Measurements from ENCODE around the gene DCC. TPM values are rescaled to one million over a fixed set of nuclear protein-coding genes. Genes with fewer than 3 reads are reported as not detected.

DCC gene
- total and polyA plus RNA-seq, 5 donors from 2014 or later, result not detected

- Histone ChIP-seq H3K4me1 (ENCODE audit: control insufficient read depth, insufficient read depth, low read length, poor library complexity, severe bottlenecking) (no peaks in the 10 kb centered on the region), H3K36me3 (ENCODE audit: control insufficient read depth, insufficient read depth, low read length) (no peaks in the 10 kb centered on the region), H3K9me3 (ENCODE audit: control insufficient read depth in 2 of 2, low read length in 2 of 2) (no peaks in the 10 kb centered on the region), H3K27ac (ENCODE audit: insufficient read depth, low read length, poor library complexity, severe bottlenecking) (no peak overlapping the region), H3K4me3 (ENCODE audit: low read depth, low read length) (no peak overlapping the region), H3K27me3 (ENCODE audit: control insufficient read depth, insufficient read depth, low read length) (no peaks in the 10 kb centered on the region)
- DNase-seq (no peak), ATAC-seq (ENCODE audit: low read depth in 2 of 2) (no peak)
- peaks cover 0 to 19% (median 2%) of the 10 kb centered on the region in 7 donors for H3K9me3 Mint-ChIP-seq
- no peak overlapping the region for H3K4me3 Mint-ChIP-seq
- H3K36me3 Mint-ChIP-seq, result no peaks in the 10 kb centered on the region
- no peaks in the 10 kb centered on the region for H3K4me1 Mint-ChIP-seq
- H3K27me3 Mint-ChIP-seq, result no peaks in the 10 kb centered on the region
- no peak overlapping the region for H3K27ac Mint-ChIP-seq
Observed at GRCh38 chr18:52652391-52652790, 312.4 kb downstream of the DCC start.

- Mint-ChIP-seq H3K4me1 (no peaks in the 10 kb centered on the region), H3K36me3 (no peaks in the 10 kb centered on the region), H3K9me3 (peaks cover 0 to 15% (median 5%) of the 10 kb centered on the region in 7 donors), H3K4me3 (no peak overlapping the region), H3K27me3 (no peaks in the 10 kb centered on the region), H3K27ac (no peak overlapping the region)
- Histone ChIP-seq H3K36me3 (ENCODE audit: control insufficient read depth, insufficient read depth, low read length) (no peaks in the 10 kb centered on the region), H3K9me3 (ENCODE audit: control insufficient read depth in 2 of 2, low read length in 2 of 2) (no peaks in the 10 kb centered on the region), H3K27ac (ENCODE audit: insufficient read depth, low read length, poor library complexity, severe bottlenecking) (no peak overlapping the region), H3K4me3 (ENCODE audit: low read depth, low read length) (no peak overlapping the region), H3K27me3 (ENCODE audit: control insufficient read depth, insufficient read depth, low read length) (no peaks in the 10 kb centered on the region), H3K4me1 (ENCODE audit: control insufficient read depth, insufficient read depth, low read length, poor library complexity, severe bottlenecking) (no peaks in the 10 kb centered on the region)
- DNase-seq, result no peak
- ATAC-seq (ENCODE audit: low read depth in 2 of 2), result no peak
Observed at GRCh38 chr18:52657043-52657805, 317.2 kb downstream of the DCC start.

GRCh38 chr18:52667463-52668065 lies 327.6 kb downstream of the DCC start:
- Histone ChIP-seq H3K36me3 (ENCODE audit: control insufficient read depth, insufficient read depth, low read length) (no peaks in the 10 kb centered on the region), H3K27me3 (ENCODE audit: control insufficient read depth, insufficient read depth, low read length) (no peaks in the 10 kb centered on the region), H3K27ac (ENCODE audit: insufficient read depth, low read length, poor library complexity, severe bottlenecking) (no peak overlapping the region), H3K4me3 (ENCODE audit: low read depth, low read length) (no peak overlapping the region), H3K9me3 (ENCODE audit: control insufficient read depth in 2 of 2, low read length in 2 of 2) (no peaks in the 10 kb centered on the region), H3K4me1 (ENCODE audit: control insufficient read depth, insufficient read depth, low read length, poor library complexity, severe bottlenecking) (no peaks in the 10 kb centered on the region)
- ATAC-seq (ENCODE audit: low read depth in 2 of 2), result no peak
- DNase-seq, result no peak
- Mint-ChIP-seq H3K4me1 (no peaks in the 10 kb centered on the region), H3K36me3 (no peaks in the 10 kb centered on the region), H3K4me3 (no peak overlapping the region), H3K27ac (no peak overlapping the region), H3K9me3 (peaks cover 0 to 10% (median 6%) of the 10 kb centered on the region in 7 donors), H3K27me3 (no peaks in the 10 kb centered on the region)

GRCh38 chr18:52670896-52671295 lies 330.9 kb downstream of the DCC start:
- H3K4me1 Mint-ChIP-seq, result no peaks in the 10 kb centered on the region
- no peaks in the 10 kb centered on the region for H3K36me3 ChIP-seq (ENCODE audit: control insufficient read depth, insufficient read depth, low read length)
- no peak for DNase-seq
- no peak overlapping the region for H3K27ac Mint-ChIP-seq
- no peaks in the 10 kb centered on the region for H3K36me3 Mint-ChIP-seq
- H3K27me3 ChIP-seq (ENCODE audit: control insufficient read depth, insufficient read depth, low read length), result no peaks in the 10 kb centered on the region
- no peak overlapping the region for H3K4me3 Mint-ChIP-seq
- H3K27ac ChIP-seq (ENCODE audit: insufficient read depth, low read length, poor library complexity, severe bottlenecking), result no peak overlapping the region
- H3K4me3 ChIP-seq (ENCODE audit: low read depth, low read length), result no peak overlapping the region
- no peak for ATAC-seq (ENCODE audit: low read depth in 2 of 2)
- H3K27me3 Mint-ChIP-seq, result no peaks in the 10 kb centered on the region
- H3K9me3 Mint-ChIP-seq, result peaks cover 0 to 8% (median 5%) of the 10 kb centered on the region in 7 donors
- no peaks in the 10 kb centered on the region for H3K9me3 ChIP-seq (ENCODE audit: control insufficient read depth in 2 of 2, low read length in 2 of 2)
- no peaks in the 10 kb centered on the region for H3K4me1 ChIP-seq (ENCODE audit: control insufficient read depth, insufficient read depth, low read length, poor library complexity, severe bottlenecking)

- Mint-ChIP-seq H3K36me3 (no peaks in the 10 kb centered on the region), H3K27ac (no peak overlapping the region), H3K4me3 (no peak overlapping the region), H3K9me3 (peaks cover 0 to 14% (median 3%) of the 10 kb centered on the region in 7 donors), H3K27me3 (no peaks in the 10 kb centered on the region), H3K4me1 (no peaks in the 10 kb centered on the region)
- Histone ChIP-seq H3K4me1 (ENCODE audit: control insufficient read depth, insufficient read depth, low read length, poor library complexity, severe bottlenecking) (no peaks in the 10 kb centered on the region), H3K36me3 (ENCODE audit: control insufficient read depth, insufficient read depth, low read length) (no peaks in the 10 kb centered on the region), H3K9me3 (ENCODE audit: control insufficient read depth in 2 of 2, low read length in 2 of 2) (no peaks in the 10 kb centered on the region), H3K27me3 (ENCODE audit: control insufficient read depth, insufficient read depth, low read length) (no peaks in the 10 kb centered on the region), H3K27ac (ENCODE audit: insufficient read depth, low read length, poor library complexity, severe bottlenecking) (no peak overlapping the region), H3K4me3 (ENCODE audit: low read depth, low read length) (no peak overlapping the region)
- ATAC-seq (ENCODE audit: low read depth in 2 of 2), result no peak
- no peak for DNase-seq
Observed at GRCh38 chr18:52678034-52678433, 338.0 kb downstream of the DCC start.

- Histone ChIP-seq H3K4me1 (ENCODE audit: control insufficient read depth, insufficient read depth, low read length, poor library complexity, severe bottlenecking) (no peaks in the 10 kb centered on the region), H3K27me3 (ENCODE audit: control insufficient read depth, insufficient read depth, low read length) (no peaks in the 10 kb centered on the region), H3K36me3 (ENCODE audit: control insufficient read depth, insufficient read depth, low read length) (no peaks in the 10 kb centered on the region), H3K9me3 (ENCODE audit: control insufficient read depth in 2 of 2, low read length in 2 of 2) (no peaks in the 10 kb centered on the region), H3K4me3 (ENCODE audit: low read depth, low read length) (no peak overlapping the region), H3K27ac (ENCODE audit: insufficient read depth, low read length, poor library complexity, severe bottlenecking) (no peak overlapping the region)
- Mint-ChIP-seq H3K36me3 (no peaks in the 10 kb centered on the region), H3K27ac (no peak overlapping the region), H3K4me3 (no peak overlapping the region), H3K4me1 (no peaks in the 10 kb centered on the region), H3K27me3 (no peaks in the 10 kb centered on the region), H3K9me3 (peaks cover 0 to 14% (median 3%) of the 10 kb centered on the region in 7 donors)
- ATAC-seq (ENCODE audit: low read depth in 2 of 2) (no peak), DNase-seq (no peak)
Observed at GRCh38 chr18:52678551-52678950, 338.6 kb downstream of the DCC start.

- H3K4me3 Mint-ChIP-seq, result no peak overlapping the region
- peaks cover 0 to 13% (median 3%) of the 10 kb centered on the region in 7 donors for H3K9me3 Mint-ChIP-seq
- no peak overlapping the region for H3K27ac ChIP-seq (ENCODE audit: insufficient read depth, low read length, poor library complexity, severe bottlenecking)
- no peaks in the 10 kb centered on the region for H3K4me1 ChIP-seq (ENCODE audit: control insufficient read depth, insufficient read depth, low read length, poor library complexity, severe bottlenecking)
- H3K27ac Mint-ChIP-seq, result no peak overlapping the region
- no peaks in the 10 kb centered on the region for H3K4me1 Mint-ChIP-seq
- DNase-seq, result no peak
- H3K27me3 Mint-ChIP-seq, result no peaks in the 10 kb centered on the region
- no peaks in the 10 kb centered on the region for H3K27me3 ChIP-seq (ENCODE audit: control insufficient read depth, insufficient read depth, low read length)
- no peaks in the 10 kb centered on the region for H3K36me3 ChIP-seq (ENCODE audit: control insufficient read depth, insufficient read depth, low read length)
- no peaks in the 10 kb centered on the region for H3K9me3 ChIP-seq (ENCODE audit: control insufficient read depth in 2 of 2, low read length in 2 of 2)
- H3K4me3 ChIP-seq (ENCODE audit: low read depth, low read length), result no peak overlapping the region
- ATAC-seq (ENCODE audit: low read depth in 2 of 2), result no peak
- H3K36me3 Mint-ChIP-seq, result no peaks in the 10 kb centered on the region
Observed at GRCh38 chr18:52679354-52679753, 339.4 kb downstream of the DCC start.

- Mint-ChIP-seq H3K9me3 (peaks cover 0 to 12% (median 0%) of the 10 kb centered on the region in 7 donors), H3K27me3 (no peaks in the 10 kb centered on the region), H3K4me3 (no peak overlapping the region), H3K4me1 (no peaks in the 10 kb centered on the region), H3K36me3 (no peaks in the 10 kb centered on the region), H3K27ac (no peak overlapping the region)
- DNase-seq (no peak), ATAC-seq (ENCODE audit: low read depth in 2 of 2) (no peak)
- no peaks in the 10 kb centered on the region for H3K4me1 ChIP-seq (ENCODE audit: control insufficient read depth, insufficient read depth, low read length, poor library complexity, severe bottlenecking)
- no peak overlapping the region for H3K4me3 ChIP-seq (ENCODE audit: low read depth, low read length)
- H3K36me3 ChIP-seq (ENCODE audit: control insufficient read depth, insufficient read depth, low read length), result no peaks in the 10 kb centered on the region
- H3K27ac ChIP-seq (ENCODE audit: insufficient read depth, low read length, poor library complexity, severe bottlenecking), result no peak overlapping the region
- H3K27me3 ChIP-seq (ENCODE audit: control insufficient read depth, insufficient read depth, low read length), result no peaks in the 10 kb centered on the region
- H3K9me3 ChIP-seq (ENCODE audit: control insufficient read depth in 2 of 2, low read length in 2 of 2), result no peaks in the 10 kb centered on the region
Observed at GRCh38 chr18:52682260-52682659, 342.3 kb downstream of the DCC start.
